Measurements from ENCODE around the gene PIEZO1. TPM values are rescaled to one million over a fixed set of nuclear protein-coding genes. Genes with fewer than 3 reads are reported as not detected.

The PIEZO1 gene
- total and polyA plus RNA-seq, 9 of the 15 experiments (the other 6 are each of a cell fraction or from before 2014, with no cell fraction given): 3.6 to 432 (median 131) TPM

GRCh38 chr16:88781140-88782077 is 3.6 kb downstream of the PIEZO1 start (continued):
- 0 out of 2 replicates have a peak, but pooled peaks have one; percentile 79 for TF ChIP-seq ARID3B (CRISPR knock-in tag; IDR thresholded peaks at IDR 0.05; ENCODE audit: borderline replicate concordance)
- TF ChIP-seq ZNF12 (CRISPR knock-in tag; IDR thresholded peaks at IDR 0.05): no peak
- peak; percentile 60 for TF ChIP-seq ZFX (CRISPR knock-in tag; IDR thresholded peaks at IDR 0.05)
- no peak for TF ChIP-seq KHSRP (IDR thresholded peaks at IDR 0.05)
- TF ChIP-seq ZNF449 (CRISPR knock-in tag; IDR thresholded peaks at IDR 0.05): no peak
- no peak for TF ChIP-seq ZNF511 (CRISPR knock-in tag; IDR thresholded peaks at IDR 0.05)
- TF ChIP-seq KAT8 (IDR thresholded peaks at IDR 0.05; ENCODE audit: low read depth): no peak
- no peak for TF ChIP-seq ZNF217 (CRISPR knock-in tag; IDR thresholded peaks at IDR 0.05)
- TF ChIP-seq CTCF (IDR thresholded peaks at IDR 0.05 in 2 of 3, conservative IDR thresholded peaks at IDR 0.05 in 1 of 3; ENCODE audit: insufficient read depth in 2 of 3, low read depth in 1 of 3, low read length in 3 of 3): 0 out of 6 replicates have a peak, but pooled peaks of 2 of the 3 experiments have one; percentile 6 to 11
- no peak for TF ChIP-seq DIDO1 (tag; IDR thresholded peaks at IDR 0.05; ENCODE audit: low read depth)
- no peak for TF ChIP-seq ADNP (tag; IDR thresholded peaks at IDR 0.05)
- TF ChIP-seq CLOCK (CRISPR knock-in tag; IDR thresholded peaks at IDR 0.05; ENCODE audit: borderline replicate concordance): no peak
- TF ChIP-seq ZFPM2 (CRISPR knock-in tag; IDR thresholded peaks at IDR 0.05): no peak
- TF ChIP-seq ZFP36 (IDR thresholded peaks at IDR 0.05; ENCODE audit: low read depth, low read length, partially characterized antibody): peak; percentile 39
- no peak for TF ChIP-seq HNRNPUL1 (IDR thresholded peaks at IDR 0.05; ENCODE audit: low read length)
